Measurements from ENCODE around the gene CBLC.
A peak's percentile ranks its signal among the peaks of the same experiment; 100 is the strongest.

DNA sequence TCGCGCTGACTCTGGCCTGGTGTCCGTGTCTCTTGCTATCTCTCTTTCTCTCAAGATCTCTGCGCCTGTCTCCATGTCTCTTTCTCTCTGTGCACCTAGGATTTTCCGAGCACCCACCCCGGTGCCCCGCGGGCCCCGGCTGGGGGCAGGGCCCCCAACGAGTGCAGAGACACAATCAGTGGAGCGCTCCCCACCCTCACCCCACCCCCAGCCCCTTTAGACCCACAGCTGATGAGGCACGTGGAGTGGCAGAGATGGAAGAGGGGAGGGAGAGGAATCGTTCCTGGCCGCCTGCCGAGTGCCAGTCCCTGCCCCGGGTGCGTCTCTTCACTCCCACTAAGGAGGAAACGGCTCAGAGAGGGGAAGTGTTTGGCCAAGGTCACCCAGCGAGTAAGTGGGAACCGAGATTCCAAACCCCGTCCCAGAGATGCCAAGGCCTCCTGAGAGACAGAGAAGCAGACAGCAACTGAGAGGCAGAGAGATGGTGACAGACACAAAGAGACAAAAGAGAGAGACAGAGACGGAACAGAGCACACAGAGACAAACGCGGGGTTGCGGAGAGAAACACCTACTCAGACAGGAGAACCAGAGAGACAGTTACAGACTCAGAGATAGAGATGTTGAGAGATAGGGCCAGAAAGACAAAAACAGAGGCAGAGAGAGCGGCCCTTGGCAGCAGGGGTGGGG is 29.8 kb upstream of the CBLC start:
- TF ChIP-seq, protein P1, sequence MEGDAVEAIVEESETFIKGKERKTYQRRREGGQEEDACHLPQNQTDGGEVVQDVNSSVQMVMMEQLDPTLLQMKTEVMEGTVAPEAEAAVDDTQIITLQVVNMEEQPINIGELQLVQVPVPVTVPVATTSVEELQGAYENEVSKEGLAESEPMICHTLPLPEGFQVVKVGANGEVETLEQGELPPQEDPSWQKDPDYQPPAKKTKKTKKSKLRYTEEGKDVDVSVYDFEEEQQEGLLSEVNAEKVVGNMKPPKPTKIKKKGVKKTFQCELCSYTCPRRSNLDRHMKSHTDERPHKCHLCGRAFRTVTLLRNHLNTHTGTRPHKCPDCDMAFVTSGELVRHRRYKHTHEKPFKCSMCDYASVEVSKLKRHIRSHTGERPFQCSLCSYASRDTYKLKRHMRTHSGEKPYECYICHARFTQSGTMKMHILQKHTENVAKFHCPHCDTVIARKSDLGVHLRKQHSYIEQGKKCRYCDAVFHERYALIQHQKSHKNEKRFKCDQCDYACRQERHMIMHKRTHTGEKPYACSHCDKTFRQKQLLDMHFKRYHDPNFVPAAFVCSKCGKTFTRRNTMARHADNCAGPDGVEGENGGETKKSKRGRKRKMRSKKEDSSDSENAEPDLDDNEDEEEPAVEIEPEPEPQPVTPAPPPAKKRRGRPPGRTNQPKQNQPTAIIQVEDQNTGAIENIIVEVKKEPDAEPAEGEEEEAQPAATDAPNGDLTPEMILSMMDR (IDR thresholded peaks at IDR 0.05), result no peak
- TF ChIP-seq POLR2A (IDR thresholded peaks at IDR 0.05) (no peak), POLR2AphosphoS5 (IDR thresholded peaks at IDR 0.05; ENCODE audit: insufficient read depth in 1 of 2, low read depth in 1 of 2) (peak; percentile 9 to 35)
